Esophagus (tissue), 2 donors: Measurements from ENCODE around the gene MINDY4B. TPM values are rescaled to one million over a fixed set of nuclear protein-coding genes. Genes with fewer than 3 reads are reported as not detected.

Experiments
- H3K27ac ChIP-seq, 2 donors: one replicate each; pipeline ENCODE4 v1.5.1; 2013; ENCODE audit warnings: low read depth in 2 of 2, mild to moderate bottlenecking in 2 of 2, inconsistent platforms in 1 of 2, low read length in 1 of 2, moderate library complexity in 1 of 2
- H3K27me3 ChIP-seq, 2 donors: one replicate each; pipeline ENCODE4 v1.6.1; 2013; ENCODE audit warnings: low read length in 2 of 2, control low read depth in 1 of 2, mild to moderate bottlenecking in 1 of 2; ENCODE audit not compliant: insufficient read depth in 2 of 2, control insufficient read depth in 1 of 2
- H3K36me3 ChIP-seq, 2 donors: one replicate each; pipeline ENCODE4 v1.6.1; 2013; ENCODE audit warnings: low read length in 1 of 2; ENCODE audit not compliant: control insufficient read depth in 2 of 2, insufficient read depth in 2 of 2
- H3K4me1 ChIP-seq, 2 donors: one replicate each; pipeline ENCODE4 v1.6.1; 2013; ENCODE audit warnings: low read length in 1 of 2; ENCODE audit not compliant: control insufficient read depth in 2 of 2, insufficient read depth in 2 of 2
- H3K4me3 ChIP-seq, 2 donors: one replicate each; pipeline ENCODE4 v1.5.1; 2013; ENCODE audit warnings: low read length in 2 of 2, mild to moderate bottlenecking in 2 of 2, low read depth in 1 of 2, moderate library complexity in 1 of 2
- H3K9me3 ChIP-seq, 2 donors: one replicate each; pipeline ENCODE4 v1.6.1; 2013; ENCODE audit warnings: mild to moderate bottlenecking in 2 of 2, low read depth in 1 of 2, low read length in 1 of 2, moderate library complexity in 1 of 2; ENCODE audit not compliant: control insufficient read depth in 2 of 2, insufficient read depth in 1 of 2
- WGBS, 2 donors: extraction: QIAGEN DNeasy Blood & Tissue Kit; methylation state at CpG; one replicate each; pipeline ENCODE4 v1.1.7; 2013; 5-methylcytosine and 5-hydroxymethylcytosine counted together
- polyA plus RNA-seq, 2 donors: library from polyadenylated mRNA; stranded (reverse); fragments of 200-250 nt; gene quantifications; one replicate each; pipeline ENCODE4 v1.2.3, GENCODE V29; 2013
- donor health status: healthy with polysubstance abuse.
- donor health status: Bipolar disorder and iron deficiency.

MINDY4B gene
- polyA plus RNA-seq, 2 donors = not detected

DNA sequence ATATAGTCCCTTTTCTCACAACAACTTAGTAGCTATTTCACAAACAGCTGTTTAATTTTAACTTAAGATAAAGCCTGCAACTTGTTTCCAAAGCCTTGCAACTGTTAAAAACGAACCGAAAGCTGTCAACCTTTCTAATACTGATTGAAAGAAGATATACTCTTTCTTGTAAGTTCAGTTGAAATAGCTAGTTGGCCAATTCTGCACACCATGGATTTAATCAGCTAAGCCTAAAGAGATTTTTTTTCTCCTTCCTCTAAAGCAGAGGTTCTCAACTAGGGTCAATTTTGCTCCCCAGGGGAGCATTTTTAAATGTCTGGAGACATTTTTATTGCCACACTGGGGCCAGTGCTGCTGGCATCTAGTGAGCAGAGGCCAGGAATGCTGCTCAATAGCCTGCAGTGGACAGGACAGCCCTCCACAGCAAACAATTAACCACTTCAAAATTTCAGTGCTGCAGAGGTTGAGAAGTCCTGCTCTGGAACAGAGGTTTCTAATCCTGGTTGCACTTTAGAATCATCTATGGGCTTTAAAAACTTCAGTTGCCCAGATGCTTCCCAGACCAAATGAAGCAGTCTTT is 26.2 kb downstream of the MINDY4B start:
- no peaks in the 10 kb centered on the region for H3K36me3 ChIP-seq
- 64 to 80% methylated on average over 2 of the region's 2 CpGs for WGBS, 2 donors
- H3K27me3 ChIP-seq = peaks cover 0 to 3% of the 10 kb centered on the region in 2 donors
- H3K9me3 ChIP-seq = no peaks in the 10 kb centered on the region
- no peak overlapping the region for H3K4me3 ChIP-seq
- no peak overlapping the region for H3K27ac ChIP-seq
- H3K4me1 ChIP-seq = no peaks in the 10 kb centered on the region

- Histone ChIP-seq H3K27ac (no peak overlapping the region), H3K9me3 (no peaks in the 10 kb centered on the region), H3K4me3 (no peak overlapping the region), H3K27me3 (peaks cover 0 to 3% of the 10 kb centered on the region in 2 donors), H3K36me3 (no peaks in the 10 kb centered on the region), H3K4me1 (no peaks in the 10 kb centered on the region)
- WGBS, 2 donors = 87 to 92% methylated on average over 1 of the region's 1 CpG
These were observed 26.9 kb downstream of the MINDY4B start for GRCh38 chr3:150878290-150878689.

- Histone ChIP-seq H3K4me3 (no peak overlapping the region), H3K9me3 (no peaks in the 10 kb centered on the region), H3K4me1 (no peaks in the 10 kb centered on the region), H3K36me3 (no peaks in the 10 kb centered on the region), H3K27me3 (peaks cover 0 to 3% of the 10 kb centered on the region in 2 donors), H3K27ac (no peak overlapping the region)
- WGBS, 2 donors = 86 to 93% methylated on average over 3 of the region's 3 CpGs
These were observed 27.9 kb downstream of the MINDY4B start for GRCh38 chr3:150877303-150877702.

DNA sequence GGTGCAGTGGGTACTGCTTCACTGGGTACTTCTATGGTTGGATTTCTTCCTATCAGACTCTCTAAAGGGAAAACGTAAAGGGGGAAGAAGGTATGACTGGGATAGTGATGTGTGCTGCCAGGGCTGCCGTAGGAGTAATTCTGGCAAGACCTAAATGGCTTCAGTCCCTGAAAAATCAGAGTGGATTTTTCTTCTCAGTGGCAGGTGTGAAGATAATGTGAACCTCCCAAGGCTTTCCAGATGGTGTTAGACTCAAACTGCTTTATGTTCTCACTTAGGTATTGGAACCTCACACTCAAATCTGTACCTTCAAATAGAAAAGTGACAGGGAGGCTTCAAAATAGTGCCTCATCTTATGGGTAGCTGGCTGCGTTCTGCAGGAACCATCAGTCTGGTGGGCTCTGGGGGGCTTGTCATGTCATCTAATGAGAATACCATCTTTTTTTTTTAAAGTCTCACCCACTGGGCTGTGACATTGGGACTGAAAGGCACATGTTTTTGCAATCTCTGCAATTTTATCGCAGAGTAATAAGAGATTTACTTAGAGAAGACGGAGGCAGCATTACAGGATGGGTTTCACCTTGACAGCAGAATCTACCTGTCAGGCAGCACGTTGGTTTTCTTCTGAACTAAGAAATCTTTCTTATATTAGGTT is 28.5 kb downstream of the MINDY4B start:
- peaks cover 0 to 3% of the 10 kb centered on the region in 2 donors for H3K27me3 ChIP-seq
- no peaks in the 10 kb centered on the region for H3K4me1 ChIP-seq
- no peak overlapping the region for H3K27ac ChIP-seq
- WGBS, 2 donors = 80 to 85% methylated on average over 6 of the region's 6 CpGs
- H3K9me3 ChIP-seq = no peaks in the 10 kb centered on the region
- no peak overlapping the region for H3K4me3 ChIP-seq
- H3K36me3 ChIP-seq = no peaks in the 10 kb centered on the region

- no peaks in the 10 kb centered on the region for H3K36me3 ChIP-seq
- H3K9me3 ChIP-seq = no peaks in the 10 kb centered on the region
- H3K4me1 ChIP-seq = no peaks in the 10 kb centered on the region
- WGBS, 2 donors = 54 to 63% methylated on average over 2 of the region's 2 CpGs
- H3K27ac ChIP-seq = no peak overlapping the region
- peaks cover 0 to 3% of the 10 kb centered on the region in 2 donors for H3K27me3 ChIP-seq
- no peak overlapping the region for H3K4me3 ChIP-seq
These were observed 29.7 kb downstream of the MINDY4B start for GRCh38 chr3:150875548-150875947.

DNA sequence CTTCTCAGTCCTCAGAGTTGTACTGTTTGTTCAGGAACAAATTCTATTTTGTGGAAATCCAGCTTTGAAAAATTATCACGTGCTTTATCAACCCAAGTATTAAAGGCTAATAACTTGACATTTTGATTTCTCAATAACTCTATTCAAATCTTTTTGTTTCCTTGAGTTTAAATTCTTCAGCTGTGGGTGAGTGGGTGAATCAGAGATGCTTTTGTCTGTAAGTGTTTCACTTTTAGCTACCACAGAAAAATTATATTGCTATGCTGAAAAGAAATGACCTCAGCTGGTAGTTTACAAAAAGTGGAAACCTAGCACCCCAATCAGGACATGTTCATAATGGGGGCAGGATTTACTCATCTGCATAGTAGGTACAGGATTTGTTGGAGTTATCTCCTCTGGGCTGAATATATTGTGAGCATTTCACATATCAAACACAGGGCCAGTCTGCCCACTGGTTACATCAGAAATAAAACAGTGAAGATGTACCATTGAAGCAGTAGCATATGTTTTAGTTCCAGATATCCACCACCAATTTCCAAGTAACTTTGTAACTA is 30.5 kb downstream of the MINDY4B start:
- H3K27ac ChIP-seq = no peak overlapping the region
- 56 to 64% methylated on average over 1 of the region's 1 CpG for WGBS, 2 donors
- no peaks in the 10 kb centered on the region for H3K9me3 ChIP-seq
- no peaks in the 10 kb centered on the region for H3K27me3 ChIP-seq
- no peaks in the 10 kb centered on the region for H3K4me1 ChIP-seq
- H3K4me3 ChIP-seq = no peak overlapping the region
- H3K36me3 ChIP-seq = no peaks in the 10 kb centered on the region

DNA sequence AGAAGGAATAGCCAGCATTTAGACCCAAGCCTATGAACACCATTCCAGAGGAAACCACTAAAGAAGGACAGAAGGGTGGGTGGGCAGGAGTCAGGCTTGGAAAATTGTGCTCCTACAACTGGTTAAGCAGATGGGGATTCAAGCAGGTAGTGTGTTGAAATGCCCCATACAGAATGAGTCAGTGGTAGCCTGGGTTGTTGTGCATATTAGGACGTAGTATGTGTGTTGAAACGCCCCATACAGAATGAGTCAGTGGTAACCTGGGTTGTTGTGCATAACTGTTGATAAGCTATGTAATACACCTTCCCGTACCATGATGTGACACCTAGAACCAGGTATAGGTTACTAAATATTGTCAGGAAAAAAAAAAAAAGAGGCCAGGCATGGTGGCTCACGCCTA is 34.0 kb downstream of the MINDY4B start:
- Histone ChIP-seq H3K36me3 (no peaks in the 10 kb centered on the region), H3K9me3 (no peaks in the 10 kb centered on the region), H3K4me3 (no peak overlapping the region), H3K27me3 (no peaks in the 10 kb centered on the region), H3K4me1 (no peaks in the 10 kb centered on the region), H3K27ac (no peak overlapping the region)
- WGBS, 2 donors = 69 to 84% methylated on average over 4 of the region's 4 CpGs

GRCh38 chr3:150870406-150870805 is 34.8 kb downstream of the MINDY4B start:
- no peaks in the 10 kb centered on the region for H3K9me3 ChIP-seq
- 62 to 76% methylated on average over 3 of the region's 3 CpGs for WGBS, 2 donors
- no peak overlapping the region for H3K4me3 ChIP-seq

GRCh38 chr3:150868282-150868681 is 37.0 kb downstream of the MINDY4B start:
- Histone ChIP-seq H3K9me3 (no peaks in the 10 kb centered on the region), H3K27ac (no peak overlapping the region), H3K4me3 (no peak overlapping the region), H3K27me3 (no peaks in the 10 kb centered on the region), H3K4me1 (no peaks in the 10 kb centered on the region), H3K36me3 (no peaks in the 10 kb centered on the region)
- WGBS, 2 donors = 58 to 62% methylated on average over 3 of the region's 3 CpGs

More at GRCh38 chr3:150870406-150870805, 34.8 kb downstream of the MINDY4B start:
- Histone ChIP-seq H3K36me3 (no peaks in the 10 kb centered on the region), H3K27ac (no peak overlapping the region), H3K4me1 (no peaks in the 10 kb centered on the region), H3K27me3 (no peaks in the 10 kb centered on the region)

DNA sequence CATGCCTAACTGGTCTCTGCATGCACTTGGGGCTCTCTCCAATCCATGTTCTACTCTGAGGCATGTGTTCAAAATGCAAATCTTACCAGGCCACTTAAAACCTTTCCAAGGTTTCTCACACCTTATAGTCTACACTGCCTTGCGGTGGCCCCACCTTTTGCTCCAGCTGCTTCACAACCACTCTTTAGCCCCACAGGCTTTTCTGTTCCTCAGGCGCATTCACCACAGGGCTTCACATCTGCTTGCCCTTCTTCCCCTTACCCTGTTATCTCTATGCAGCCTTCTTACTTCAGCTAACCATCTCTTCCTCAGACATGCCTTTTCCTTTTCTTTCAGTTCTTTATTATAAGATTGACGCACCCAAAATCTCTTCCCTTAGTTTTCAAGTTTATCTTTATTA is 37.8 kb downstream of the MINDY4B start:
- Histone ChIP-seq H3K9me3 (no peaks in the 10 kb centered on the region), H3K4me1 (no peaks in the 10 kb centered on the region), H3K27me3 (no peaks in the 10 kb centered on the region), H3K27ac (no peak overlapping the region), H3K36me3 (no peaks in the 10 kb centered on the region), H3K4me3 (no peak overlapping the region)
- WGBS, 2 donors = 89 to 95% methylated on average over 3 of the region's 3 CpGs
